ENCODE measurements around the gene CLEC14A.

CLEC14A gene

DNA sequence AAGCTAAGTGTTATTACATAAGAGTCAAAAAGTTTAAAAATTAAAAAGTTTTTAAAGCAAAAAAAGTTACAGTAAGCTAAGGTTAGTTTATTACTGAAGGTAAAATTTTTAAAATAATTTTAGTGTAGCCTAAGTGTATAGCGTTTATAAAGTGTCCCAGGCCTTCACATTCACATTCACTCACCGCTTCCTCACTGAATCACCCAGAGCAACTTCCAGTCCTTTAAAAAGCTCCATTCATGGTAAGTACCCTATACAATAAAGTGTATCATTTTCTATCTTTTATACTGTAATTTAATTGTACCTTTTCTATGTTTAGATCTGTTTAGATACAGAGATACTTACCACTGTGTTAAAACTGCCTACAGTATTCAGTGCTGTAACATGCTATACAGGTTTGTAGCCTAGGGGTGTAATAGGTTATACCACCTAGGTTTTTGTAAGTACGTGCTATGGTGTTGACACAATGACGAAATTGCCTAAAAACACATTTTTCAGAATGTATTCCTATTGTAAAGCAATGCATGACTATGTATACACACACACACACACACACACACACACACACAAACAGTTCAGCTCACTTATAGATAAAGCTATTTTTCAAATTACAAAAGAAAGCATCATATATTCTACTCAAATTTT lies 3.7 kb downstream of the CLEC14A start:
- DNase-seq (ENCODE audit: extremely low spot score, insufficient read length, low read depth) (no peak), FAIRE-seq (no peak)

DNA sequence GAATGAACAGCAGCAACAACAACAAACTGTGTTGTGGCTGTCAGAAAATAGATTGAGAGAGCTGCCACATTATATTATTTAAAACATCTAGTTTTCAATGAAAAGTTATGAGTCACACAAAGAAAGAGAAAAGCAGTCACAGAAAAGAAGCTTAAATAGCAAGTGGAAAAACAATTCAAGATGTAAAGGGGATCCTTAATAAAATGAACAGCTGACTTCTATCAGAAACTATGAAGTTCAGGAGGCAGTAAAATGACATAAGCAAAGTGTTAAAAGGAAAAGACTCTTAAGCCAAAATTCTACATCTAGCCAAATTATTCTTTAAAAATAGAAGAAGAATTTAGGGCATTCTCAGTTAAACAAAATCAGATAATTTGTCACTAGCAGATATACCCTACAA lies 5.6 kb downstream of the CLEC14A start:
- no peak for FAIRE-seq
- DNase-seq (ENCODE audit: extremely low spot score, insufficient read length, low read depth), result no peak

DNA sequence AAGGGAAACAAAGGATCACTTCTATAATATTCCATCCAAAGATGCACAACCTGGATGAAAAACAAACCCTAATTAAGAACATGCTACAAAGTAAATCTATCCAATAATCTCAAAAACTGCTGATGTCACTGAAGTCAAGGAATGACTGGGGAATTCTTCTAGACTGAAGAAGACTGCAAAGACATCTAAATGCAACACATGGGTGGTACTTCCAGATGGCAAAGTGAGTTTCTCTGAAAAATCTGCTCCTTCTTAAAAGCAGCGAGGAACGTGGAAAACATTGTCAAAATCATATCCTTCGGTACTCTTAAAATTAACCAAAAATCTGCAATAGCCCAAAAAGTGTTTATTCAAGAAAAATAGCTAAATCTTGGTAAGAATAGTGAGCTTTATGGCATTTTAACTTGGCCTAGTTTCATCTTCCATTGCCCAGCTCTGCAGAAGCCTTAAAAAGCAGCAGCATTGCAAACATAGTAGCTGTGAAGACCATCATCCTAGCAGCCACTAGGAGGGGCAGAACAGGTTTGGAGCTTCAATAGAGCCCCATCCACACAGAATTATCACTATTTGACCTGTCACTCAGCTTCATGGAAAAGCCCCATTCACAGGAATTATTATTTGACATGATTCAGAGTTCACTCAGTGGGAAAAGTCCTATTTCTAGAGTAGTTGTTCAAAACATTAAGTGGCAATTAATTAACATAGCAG lies 7.4 kb downstream of the CLEC14A start:
- FAIRE-seq, result no peak
- DNase-seq (ENCODE audit: extremely low spot score, insufficient read length, low read depth), result no peak

DNA sequence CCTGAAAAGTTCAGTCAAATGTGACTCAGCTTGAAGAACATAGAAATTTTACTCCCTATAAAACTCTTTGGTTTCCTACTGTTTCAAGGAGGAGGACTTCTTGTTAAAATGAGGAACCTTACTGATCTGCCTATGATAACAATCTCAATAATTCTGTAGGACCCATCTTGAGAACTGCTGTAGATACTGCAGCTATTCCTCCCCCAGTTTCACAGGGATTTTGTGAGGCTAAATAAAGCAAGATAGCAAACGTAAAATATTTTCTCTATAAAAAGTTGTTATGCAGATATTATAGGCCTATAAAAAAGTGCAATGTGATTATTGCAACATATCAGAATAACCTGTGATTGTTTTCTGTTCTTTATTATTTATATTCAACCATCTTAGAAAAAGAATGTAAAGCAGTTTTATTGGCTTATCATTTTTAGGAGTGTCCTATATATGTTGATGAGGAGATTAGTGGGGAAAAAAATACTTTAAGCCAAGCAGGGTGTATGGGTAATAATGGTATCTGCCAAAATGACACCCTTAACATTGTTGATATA lies 12.1 kb downstream of the CLEC14A start:
- DNase-seq (ENCODE audit: extremely low spot score, insufficient read length, low read depth) (no peak), FAIRE-seq (no peak)

DNA sequence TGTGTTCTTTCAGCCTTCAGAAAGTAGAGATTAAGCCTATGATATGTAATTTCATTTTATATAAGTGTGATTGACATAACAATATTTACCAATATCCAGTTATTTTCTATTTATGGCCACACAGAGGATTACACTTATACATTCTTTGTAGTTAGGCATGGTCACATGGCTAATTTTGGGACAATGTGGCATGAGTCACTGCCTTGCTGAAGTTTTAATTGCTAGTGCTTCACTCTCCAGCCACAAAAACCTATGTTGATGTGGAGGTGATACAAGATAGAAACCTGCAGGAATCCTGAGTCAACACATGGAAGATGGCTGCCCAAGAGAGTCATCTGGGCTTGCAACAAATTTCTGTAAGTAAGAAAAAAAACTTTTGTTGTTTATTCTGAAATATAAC lies 17.0 kb downstream of the CLEC14A start:
- FAIRE-seq (no peak), DNase-seq (ENCODE audit: extremely low spot score, insufficient read length, low read depth) (no peak)

DNA sequence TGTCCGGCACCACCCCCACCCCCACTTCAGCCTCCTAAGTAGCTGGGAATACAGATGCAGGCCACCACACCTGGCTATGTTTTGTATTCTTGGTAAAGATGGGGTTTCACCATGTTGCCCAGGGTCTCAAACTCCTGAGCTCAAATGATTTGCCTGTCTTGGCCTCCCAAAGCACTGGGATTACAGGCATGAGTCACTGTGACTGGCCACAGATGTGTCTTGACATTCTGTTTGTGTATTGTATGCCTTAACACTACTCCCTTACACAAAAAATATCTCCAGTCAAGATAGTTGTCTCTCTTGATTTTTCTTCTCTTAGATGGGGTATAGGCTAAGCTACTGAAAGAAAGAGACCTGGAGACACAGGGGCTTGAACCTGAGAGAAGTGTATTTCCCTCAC lies 17.6 kb downstream of the CLEC14A start:
- FAIRE-seq (no peak), DNase-seq (ENCODE audit: extremely low spot score, insufficient read length, low read depth) (no peak)

DNA sequence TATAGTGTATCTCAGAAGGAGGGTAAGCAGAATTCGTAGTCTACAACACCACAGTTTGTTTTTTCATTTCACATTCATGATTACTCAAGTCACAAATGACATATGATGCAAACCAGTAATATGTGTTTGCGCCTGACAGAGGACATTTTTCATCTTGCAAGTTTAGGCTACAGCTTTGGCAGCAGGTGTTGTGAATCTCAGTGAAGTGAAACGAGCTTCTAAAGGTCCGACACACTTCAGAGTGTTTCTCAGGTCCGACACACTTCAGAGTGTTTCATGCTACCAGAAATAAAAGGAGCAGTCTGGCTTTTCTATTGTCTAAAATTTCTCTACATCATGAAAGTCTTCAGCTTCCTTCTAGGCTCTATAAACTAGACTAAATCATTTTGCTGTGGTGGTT lies 22.7 kb downstream of the CLEC14A start:
- DNase-seq (ENCODE audit: extremely low spot score, insufficient read length, low read depth) (no peak), FAIRE-seq (no peak)

DNA sequence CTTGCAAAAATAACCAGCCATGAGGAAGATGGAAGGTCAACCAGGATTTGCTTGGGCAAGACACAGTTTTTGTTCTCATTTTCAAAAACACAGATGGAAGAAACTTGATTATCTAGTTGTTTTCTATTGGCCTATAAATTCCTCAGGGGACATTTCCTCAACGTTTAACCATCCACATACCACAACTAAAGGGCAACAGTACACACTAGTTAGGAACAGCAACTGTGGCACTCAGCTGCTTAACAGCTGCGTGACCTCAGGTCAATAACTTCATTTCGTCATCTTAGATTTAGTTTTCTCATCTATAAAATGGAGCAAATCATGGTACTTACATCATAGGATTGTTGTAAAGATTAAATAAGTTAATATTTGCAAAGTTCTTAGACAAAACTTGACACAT lies 29.5 kb downstream of the CLEC14A start:
- DNase-seq (ENCODE audit: extremely low spot score, insufficient read length, low read depth) (no peak), FAIRE-seq (no peak)

DNA sequence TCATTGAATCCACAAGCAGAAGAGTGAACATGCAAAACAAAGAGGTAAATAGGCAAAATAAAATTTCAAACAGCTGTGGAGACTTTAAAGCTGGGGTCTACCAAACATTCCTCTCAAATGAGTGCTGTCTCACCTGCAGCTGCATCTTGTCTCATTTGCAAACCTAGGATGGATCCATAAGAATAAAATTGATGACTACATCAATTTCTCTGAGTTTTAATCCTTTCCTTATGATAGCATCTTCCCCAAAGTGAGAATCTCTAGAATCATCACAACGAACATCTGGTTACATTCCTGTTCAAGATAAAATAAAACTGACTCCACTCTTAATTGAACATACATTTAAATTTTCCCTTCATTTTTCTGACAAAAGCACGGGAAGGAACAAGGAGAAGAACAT lies 29.9 kb downstream of the CLEC14A start:
- no peak for FAIRE-seq
- DNase-seq (ENCODE audit: extremely low spot score, insufficient read length, low read depth), result no peak

DNA sequence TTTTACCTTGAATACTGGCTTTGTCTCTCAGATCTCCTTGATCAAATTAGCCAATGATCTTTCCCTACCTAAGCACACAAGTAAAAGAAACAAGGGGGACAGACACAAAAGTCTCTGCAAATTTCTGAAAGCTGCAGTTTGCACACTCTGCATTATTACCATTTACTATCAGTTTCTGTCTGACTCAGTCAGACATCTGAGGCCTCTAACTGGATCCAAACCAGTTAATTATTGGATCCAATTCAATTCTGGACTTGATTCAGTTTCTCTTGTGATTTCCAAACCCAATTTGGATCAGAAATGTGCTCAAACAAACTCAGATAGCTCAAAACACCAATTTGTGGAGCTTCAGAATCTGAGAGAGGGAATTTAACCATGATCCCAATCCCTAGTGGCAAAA lies 31.6 kb downstream of the CLEC14A start:
- FAIRE-seq, result no peak
- no peak for DNase-seq (ENCODE audit: extremely low spot score, insufficient read length, low read depth)

DNA sequence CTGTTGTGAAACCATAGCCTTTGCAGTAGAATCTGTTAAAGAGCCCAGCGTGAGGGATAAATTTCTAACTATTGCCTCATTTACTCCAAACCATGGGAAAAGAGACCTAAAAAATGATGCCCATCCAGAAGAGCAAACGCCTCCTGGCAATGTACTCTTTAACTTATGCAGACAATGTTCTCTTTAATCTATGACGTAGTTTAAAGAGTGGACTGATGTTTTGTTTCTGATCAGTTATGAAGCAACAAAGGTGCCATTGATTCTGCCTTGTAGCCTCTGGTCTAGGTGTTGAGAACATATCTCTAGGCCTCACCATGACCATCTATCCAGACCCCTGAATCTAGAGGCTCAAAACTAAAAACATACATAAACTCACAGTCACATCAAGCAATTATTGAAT lies 34.8 kb downstream of the CLEC14A start:
- no peak for FAIRE-seq
- no peak for DNase-seq (ENCODE audit: extremely low spot score, insufficient read length, low read depth)

DNA sequence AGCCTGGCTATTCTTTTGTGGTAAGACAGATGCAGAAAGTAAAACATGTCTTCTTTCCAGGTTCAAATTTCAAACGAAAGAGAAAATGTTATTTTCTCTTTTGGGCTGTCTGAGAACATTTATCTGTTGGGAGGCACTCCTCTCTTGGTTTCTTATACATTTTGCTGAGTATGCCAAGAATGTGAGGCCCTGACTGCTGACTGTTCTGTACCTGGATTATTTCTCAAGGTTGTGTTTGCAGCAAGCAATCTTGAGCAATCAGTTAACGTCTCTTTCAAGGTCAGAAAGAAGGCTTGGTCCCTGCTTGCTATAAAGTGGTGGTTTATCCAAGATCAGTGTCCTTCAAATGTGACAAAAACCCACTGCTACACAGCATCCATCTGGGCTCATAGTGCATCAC lies 38.3 kb downstream of the CLEC14A start:
- DNase-seq (ENCODE audit: extremely low spot score, insufficient read length, low read depth) (no peak), FAIRE-seq (no peak)

DNA sequence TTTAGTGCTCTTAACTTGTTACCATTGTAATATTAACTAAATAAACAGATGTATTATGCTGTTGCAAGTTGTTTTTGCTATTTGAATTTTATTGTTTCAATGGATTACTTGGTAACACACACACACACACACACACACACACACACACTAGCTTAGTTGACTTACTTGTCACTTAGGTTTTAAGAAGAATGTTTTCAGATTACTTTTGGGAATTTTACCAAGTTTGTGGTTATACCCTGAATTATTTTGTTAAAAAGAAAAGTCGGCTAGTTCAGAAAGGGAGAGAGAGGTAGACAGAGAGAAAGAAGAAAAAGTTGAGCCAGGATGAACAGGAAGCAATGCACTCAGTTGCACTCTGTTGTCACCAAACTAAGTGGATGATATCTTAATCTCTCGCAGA lies 42.9 kb downstream of the CLEC14A start:
- FAIRE-seq, result no peak
- DNase-seq (ENCODE audit: extremely low spot score, insufficient read length, low read depth), result no peak

DNA sequence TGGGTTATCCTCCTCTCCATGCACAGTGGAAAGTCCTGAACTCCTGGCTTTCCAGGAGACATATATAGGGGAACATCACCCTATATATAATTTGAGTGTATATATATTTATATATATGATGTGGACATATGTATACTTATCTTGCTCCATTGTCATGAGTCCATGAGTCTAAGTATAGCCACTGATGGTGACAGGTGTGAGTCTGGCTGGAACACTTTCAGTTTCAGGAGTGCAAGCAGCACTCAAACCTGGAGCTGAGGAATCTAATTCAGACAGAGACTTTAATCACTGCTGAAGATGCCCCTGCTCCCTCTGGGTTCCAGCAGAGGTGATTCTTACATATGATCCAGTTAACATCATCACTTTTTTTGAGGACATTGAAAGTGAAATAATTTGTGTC lies 43.8 kb downstream of the CLEC14A start:
- DNase-seq (ENCODE audit: extremely low spot score, insufficient read length, low read depth), result no peak
- FAIRE-seq, result no peak

DNA sequence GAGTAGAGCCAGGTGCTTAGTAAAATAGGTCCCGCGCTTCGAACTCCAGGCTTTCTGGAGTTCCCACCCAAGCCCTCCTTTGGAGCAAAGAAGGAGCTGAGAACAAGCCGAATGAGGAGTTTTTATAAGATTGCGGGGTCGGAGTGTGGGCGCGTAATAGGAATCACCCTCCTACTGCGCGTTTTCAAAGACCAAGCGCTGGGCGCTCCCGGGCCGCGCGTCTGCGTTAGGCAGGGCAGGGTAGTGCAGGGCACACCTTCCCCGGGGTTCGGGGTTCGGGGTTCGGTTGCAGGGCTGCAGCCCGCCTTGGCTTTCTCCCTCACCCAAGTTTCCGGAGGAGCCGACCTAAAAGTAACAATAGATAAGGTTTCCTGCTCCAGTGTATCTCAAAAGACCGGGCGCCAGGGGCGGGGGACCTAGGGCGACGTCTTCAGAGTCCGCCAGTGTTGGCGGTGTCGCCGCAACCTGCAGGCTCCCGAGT lies 44.6 kb downstream of the CLEC14A start:
- FAIRE-seq, result no peak
- DNase-seq (ENCODE audit: extremely low spot score, insufficient read length, low read depth), result no peak

DNA sequence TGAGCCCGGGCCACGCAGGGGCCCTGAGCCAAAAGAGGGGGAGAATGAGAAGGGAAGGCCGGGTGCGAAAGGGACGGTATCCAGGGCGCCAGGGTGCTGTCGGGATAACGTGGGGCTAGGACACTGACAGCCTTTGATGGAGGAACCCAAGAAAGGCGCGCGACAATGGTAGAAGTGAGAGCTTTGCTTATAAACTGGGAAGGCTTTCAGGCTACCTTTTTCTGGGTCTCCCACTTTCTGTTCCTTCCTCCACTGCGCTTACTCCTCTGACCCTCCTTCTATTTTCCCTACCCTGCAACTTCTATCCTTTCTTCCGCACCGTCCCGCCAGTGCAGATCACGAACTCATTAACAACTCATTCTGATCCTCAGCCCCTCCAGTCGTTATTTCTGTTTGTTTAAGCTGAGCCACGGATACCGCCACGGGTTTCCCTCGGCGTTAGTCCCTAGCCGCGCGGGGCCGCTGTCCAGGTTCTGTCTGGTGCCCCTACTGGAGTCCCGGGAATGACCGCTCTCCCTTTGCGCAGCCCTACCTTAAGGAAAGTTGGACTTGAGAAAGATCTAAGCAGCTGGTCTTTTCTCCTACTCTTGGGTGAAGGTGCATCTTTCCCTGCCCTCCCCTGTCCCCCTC lies 45.2 kb downstream of the CLEC14A start:
- no peak for DNase-seq (ENCODE audit: extremely low spot score, insufficient read length, low read depth)

DNA sequence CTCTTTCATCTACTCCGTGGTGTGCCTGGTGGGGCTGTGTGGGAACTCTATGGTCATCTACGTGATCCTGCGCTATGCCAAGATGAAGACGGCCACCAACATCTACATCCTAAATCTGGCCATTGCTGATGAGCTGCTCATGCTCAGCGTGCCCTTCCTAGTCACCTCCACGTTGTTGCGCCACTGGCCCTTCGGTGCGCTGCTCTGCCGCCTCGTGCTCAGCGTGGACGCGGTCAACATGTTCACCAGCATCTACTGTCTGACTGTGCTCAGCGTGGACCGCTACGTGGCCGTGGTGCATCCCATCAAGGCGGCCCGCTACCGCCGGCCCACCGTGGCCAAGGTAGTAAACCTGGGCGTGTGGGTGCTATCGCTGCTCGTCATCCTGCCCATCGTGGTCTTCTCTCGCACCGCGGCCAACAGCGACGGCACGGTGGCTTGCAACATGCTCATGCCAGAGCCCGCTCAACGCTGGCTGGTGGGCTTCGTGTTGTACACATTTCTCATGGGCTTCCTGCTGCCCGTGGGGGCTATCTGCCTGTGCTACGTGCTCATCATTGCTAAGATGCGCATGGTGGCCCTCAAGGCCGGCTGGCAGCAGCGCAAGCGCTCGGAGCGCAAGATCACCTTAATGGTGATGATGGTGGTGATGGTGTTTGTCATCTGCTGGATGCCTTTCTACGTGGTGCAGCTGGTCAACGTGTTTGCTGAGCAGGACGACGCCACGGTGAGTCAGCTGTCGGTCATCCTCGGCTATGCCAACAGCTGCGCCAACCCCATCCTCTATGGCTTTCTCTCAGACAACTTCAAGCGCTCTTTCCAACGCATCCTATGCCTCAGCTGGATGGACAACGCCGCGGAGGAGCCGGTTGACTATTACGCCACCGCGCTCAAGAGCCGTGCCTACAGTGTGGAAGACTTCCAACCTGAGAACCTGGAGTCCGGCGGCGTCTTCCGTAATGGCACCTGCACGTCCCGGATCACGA lies 46.0 kb downstream of the CLEC14A start:
- DNase-seq (ENCODE audit: extremely low spot score, insufficient read length, low read depth) (no peak), FAIRE-seq (no peak)

More for the DNA sequence above, 45.2 kb downstream of the CLEC14A start:
- no peak for FAIRE-seq

DNA sequence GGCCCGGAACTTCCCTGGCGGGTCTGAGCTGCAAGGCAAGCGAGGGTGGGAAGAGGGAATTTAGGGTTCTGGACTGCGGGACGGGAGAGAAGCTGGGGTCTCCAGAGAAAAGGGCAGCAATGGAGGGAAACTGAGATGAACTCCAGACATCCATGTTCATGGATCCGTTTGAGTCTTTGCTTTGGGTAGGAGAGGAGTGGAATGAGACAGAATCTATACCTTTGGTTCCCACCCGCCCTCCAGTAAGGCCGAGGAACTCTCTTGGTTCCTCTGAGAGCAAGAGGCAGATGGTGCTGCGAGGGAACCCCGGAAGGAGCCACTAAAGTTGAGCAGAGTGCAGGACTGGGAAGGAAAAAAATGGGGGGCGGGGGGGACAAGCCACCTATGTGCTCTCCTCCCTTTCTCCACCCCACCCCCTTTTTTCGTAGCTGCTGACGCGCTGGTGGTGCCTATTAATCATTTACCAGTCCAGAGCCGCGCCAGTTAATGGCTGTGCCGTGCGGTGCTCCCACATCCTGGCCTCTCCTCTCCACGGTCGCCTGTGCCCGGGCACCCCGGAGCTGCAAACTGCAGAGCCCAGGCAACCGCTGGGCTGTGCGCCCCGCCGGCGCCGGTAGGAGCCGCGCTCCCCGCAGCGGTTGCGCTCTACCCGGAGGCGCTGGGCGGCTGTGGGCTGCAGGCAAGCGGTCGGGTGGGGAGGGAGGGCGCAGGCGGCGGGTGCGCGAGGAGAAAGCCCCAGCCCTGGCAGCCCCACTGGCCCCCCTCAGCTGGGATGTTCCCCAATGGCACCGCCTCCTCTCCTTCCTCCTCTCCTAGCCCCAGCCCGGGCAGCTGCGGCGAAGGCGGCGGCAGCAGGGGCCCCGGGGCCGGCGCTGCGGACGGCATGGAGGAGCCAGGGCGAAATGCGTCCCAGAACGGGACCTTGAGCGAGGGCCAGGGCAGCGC lies 47.0 kb downstream of the CLEC14A start:
- DNase-seq (ENCODE audit: extremely low spot score, insufficient read length, low read depth), result no peak

More for the DNA sequence above, 47.0 kb downstream of the CLEC14A start:
- no peak for FAIRE-seq

Measured in GM18507 (cell line).